ENCODE data around the gene EFCC1. TPM values are rescaled to one million over a fixed set of nuclear protein-coding genes. Genes with fewer than 3 reads are reported as not detected.

The EFCC1 gene
- polyA plus RNA-seq, 2 of the 4 experiments (the other 2 are of a cell fraction), result 0.04 TPM; not detected in 1

GRCh38 chr3:129040579-129041300 is 39.6 kb downstream of the EFCC1 start:
- ChIA-PET CTCF (interaction anchor here (2.1 to 2.6 kb wide), 2 partner anchors 12 to 14 kb away, joined by 8 to 9 read pairs; no protein-coding TSS in a partner anchor), POLR2A (no interaction called here)
- no peak overlapping the region for H3K4me2 ChIP-seq
- DNase-seq (ENCODE audit: low read depth in 1 of 2, low spot score in 1 of 2) (no peak), FAIRE-seq (no peak), ATAC-seq (no peak)
- 80% methylated on average over 14 of the region's 15 CpGs for WGBS (ENCODE audit: missing lambda C conversion rate)
- no peak overlapping the region for H3K27ac ChIP-seq
- H3K9me3 ChIP-seq, result no peaks in the 10 kb centered on the region
- H3K4me1 ChIP-seq, result no peaks in the 10 kb centered on the region
- H3K4me3 ChIP-seq, result no peak overlapping the region
- TF ChIP-seq SMC3 (IDR thresholded peaks at IDR 0.05), result no peak
- TF ChIP-seq RAD21 (conservative IDR thresholded peaks at IDR 0.05 in 1 of 2, IDR thresholded peaks at IDR 0.05 in 1 of 2), result no peak

- H3K27ac ChIP-seq, result no peak overlapping the region
- ChIA-PET POLR2A (no interaction called here), CTCF (no interaction called here)
- no peaks in the 10 kb centered on the region for H3K9me3 ChIP-seq
- WGBS (ENCODE audit: missing lambda C conversion rate), result 71% methylated on average over 5 of the region's 43 CpGs
- H3K4me2 ChIP-seq, result no peak overlapping the region
- H3K4me3 ChIP-seq, result no peak overlapping the region
- FAIRE-seq (no peak), ATAC-seq (no peak), DNase-seq (ENCODE audit: low read depth in 1 of 2, low spot score in 1 of 2) (no peak)
- H3K4me1 ChIP-seq, result no peaks in the 10 kb centered on the region
- TF ChIP-seq ZNF302 (CRISPR knock-in tag; IDR thresholded peaks at IDR 0.05), result no peak
- no peak for TF ChIP-seq JUN (IDR thresholded peaks at IDR 0.05)
- TF ChIP-seq KDM1A (IDR thresholded peaks at IDR 0.05; ENCODE audit: low read depth), result no peak
- TF ChIP-seq USF2 (IDR thresholded peaks at IDR 0.05), result no peak
- TF ChIP-seq TP53 (CRISPR knock-in tag; IDR thresholded peaks at IDR 0.05), result no peak
- TF ChIP-seq BHLHE40 (IDR thresholded peaks at IDR 0.05; ENCODE audit: low read depth, low read length), result no peak
- no peak for TF ChIP-seq MAZ (IDR thresholded peaks at IDR 0.05; ENCODE audit: borderline replicate concordance, low read depth, low read length)
These were observed 44.6 kb downstream of the EFCC1 start for GRCh38 chr3:129045675-129046036.

GRCh38 chr3:129046037-129046731 is 45.1 kb downstream of the EFCC1 start:
- Histone ChIP-seq H3K4me1 (no peaks in the 10 kb centered on the region), H3K9me3 (no peaks in the 10 kb centered on the region), H3K4me3 (no peak overlapping the region), H3K27ac (no peak overlapping the region), H3K4me2 (no peak overlapping the region)
- no peak for DNase-seq (ENCODE audit: low read depth in 1 of 2, low spot score in 1 of 2)
- ChIA-PET POLR2A (no interaction called here), CTCF (interaction anchor here (1.0 kb wide), 1 partner anchor 31 kb away, joined by 3 read pairs; no protein-coding TSS in a partner anchor)
- 93% methylated on average over 26 of the region's 67 CpGs for WGBS (ENCODE audit: missing lambda C conversion rate)
- TF ChIP-seq CHD2 (IDR thresholded peaks at IDR 0.05; ENCODE audit: low read length, partially characterized antibody) (no peak), BCL3 (IDR thresholded peaks at IDR 0.05) (no peak), EHF (CRISPR knock-in tag; IDR thresholded peaks at IDR 0.05) (no peak), HOXB13 (CRISPR knock-in tag; IDR thresholded peaks at IDR 0.05; ENCODE audit: low read depth) (no peak), BHLHE40 (IDR thresholded peaks at IDR 0.05; ENCODE audit: low read depth, low read length) (no peak), CBX2 (IDR thresholded peaks at IDR 0.05; ENCODE audit: borderline replicate concordance, low read depth) (no peak), MYC (IDR thresholded peaks at IDR 0.05; ENCODE audit: borderline replicate concordance, low read length) (no peak), FOSL2 (IDR thresholded peaks at IDR 0.05) (no peak), FOSL2 (CRISPR knock-in tag; IDR thresholded peaks at IDR 0.05) (no peak), HOXB5 (CRISPR knock-in tag; IDR thresholded peaks at IDR 0.05) (no peak), FOSB (CRISPR knock-in tag; IDR thresholded peaks at IDR 0.05) (no peak), HMGXB4 (CRISPR knock-in tag; IDR thresholded peaks at IDR 0.05; ENCODE audit: borderline replicate concordance) (no peak), NFE2L2 (conservative IDR thresholded peaks at IDR 0.05; ENCODE audit: low read length) (no peak), RCOR1 (IDR thresholded peaks at IDR 0.05; ENCODE audit: low read depth, low read length) (no peak), TP53 (CRISPR knock-in tag; IDR thresholded peaks at IDR 0.05) (no peak), ZSCAN20 (CRISPR knock-in tag; IDR thresholded peaks at IDR 0.05) (no peak), TFCP2L1 (CRISPR knock-in tag; IDR thresholded peaks at IDR 0.05) (no peak), ZNF302 (CRISPR knock-in tag; IDR thresholded peaks at IDR 0.05) (no peak), SREBF2 (IDR thresholded peaks at IDR 0.05) (no peak)
- FAIRE-seq, result no peak
- no peak for ATAC-seq
